Astrocyte (in vitro differentiated cells and primary cell): Measurements from ENCODE around the gene LIMS2. TPM values are rescaled to one million over a fixed set of nuclear protein-coding genes. Genes with fewer than 3 reads are reported as not detected.
A peak's percentile ranks its signal among the peaks of the same experiment; 100 is the strongest.

Experiments used
- DNase-seq: peaks from one replicate; pipeline ENCODE4 v3.0.0-alpha.2; 2010; ENCODE audit warnings: low read depth
- FAIRE-seq: peaks from 2 replicates; lab custom pipeline; 2011; peaks lifted over from hg19 to GRCh38; lab: Jason Lieb, UNC
- H2AFZ ChIP-seq: 2 replicates; pipeline ENCODE4 v1.6.0; 2012; ENCODE audit warnings: low read depth, low read length, inconsistent platforms
- H3K27ac ChIP-seq: 2 replicates; pipeline ENCODE4 v1.5.1; 2011; ENCODE audit warnings: low read depth, low read length, inconsistent platforms
- H3K27me3 ChIP-seq: 2 replicates; pipeline ENCODE4 v1.6.0; 2011; ENCODE audit warnings: low read length, inconsistent platforms; ENCODE audit not compliant: insufficient read depth
- H3K36me3 ChIP-seq: 2 replicates; pipeline ENCODE4 v1.5.1; 2011; ENCODE audit warnings: low read length, inconsistent platforms; ENCODE audit not compliant: insufficient read depth
- H3K4me1 ChIP-seq: 2 replicates; pipeline ENCODE4 v1.5.1; 2011; ENCODE audit warnings: low read length, inconsistent platforms; ENCODE audit not compliant: insufficient read depth
- H3K4me2 ChIP-seq: 2 replicates; pipeline ENCODE4 v1.6.0; 2012; ENCODE audit warnings: low read length, inconsistent platforms
- H3K4me3 ChIP-seq: 2 replicates; pipeline ENCODE4 v1.5.1; 2011; ENCODE audit warnings: low read depth, mild to moderate bottlenecking, low read length, inconsistent platforms; ENCODE audit not compliant: insufficient read depth
- H3K79me2 ChIP-seq: 2 replicates; pipeline ENCODE4 v1.6.0; 2012; ENCODE audit warnings: mild to moderate bottlenecking, low read length, inconsistent platforms; ENCODE audit not compliant: insufficient read depth
- H3K9ac ChIP-seq: 2 replicates; pipeline ENCODE4 v1.6.0; 2012; ENCODE audit warnings: mild to moderate bottlenecking, low read length, inconsistent platforms
- H3K9me3 ChIP-seq: 2 replicates; pipeline ENCODE4 v1.5.1; 2012; ENCODE audit warnings: low read depth, mild to moderate bottlenecking, low read length, inconsistent platforms; ENCODE audit not compliant: insufficient read depth
- H4K20me1 ChIP-seq: 2 replicates; pipeline ENCODE4 v1.6.0; 2012; ENCODE audit warnings: low read length, inconsistent platforms; ENCODE audit not compliant: insufficient read depth
- H3K27ac Mint-ChIP-seq: one replicate; pipeline ENCODE4 v1.8.0; 2021; ENCODE audit warnings: mild to moderate bottlenecking, mixed read lengths; ENCODE audit not compliant: unreplicated experiment
- H3K27me3 Mint-ChIP-seq: one replicate; pipeline ENCODE4 v1.8.0; 2021; ENCODE audit warnings: low read depth, mixed read lengths; ENCODE audit not compliant: unreplicated experiment
- H3K36me3 Mint-ChIP-seq: one replicate; pipeline ENCODE4 v1.8.0; 2021; ENCODE audit warnings: low read depth, mixed read lengths; ENCODE audit not compliant: unreplicated experiment
- H3K4me1 Mint-ChIP-seq: one replicate; pipeline ENCODE4 v1.8.0; 2021; ENCODE audit warnings: low read depth, mixed read lengths; ENCODE audit not compliant: unreplicated experiment
- H3K4me3 Mint-ChIP-seq: one replicate; pipeline ENCODE4 v1.8.0; 2021; ENCODE audit warnings: mild to moderate bottlenecking, moderate library complexity, mixed read lengths; ENCODE audit not compliant: unreplicated experiment
- H3K9me3 Mint-ChIP-seq: one replicate; pipeline ENCODE4 v1.8.0; 2021; ENCODE audit warnings: mild to moderate bottlenecking, mixed read lengths; ENCODE audit not compliant: unreplicated experiment
- CTCF ChIP-seq: IDR thresholded peaks from 2 replicates; pipeline ENCODE4 v1.5.1; 2011; ENCODE audit warnings: low read depth, mild to moderate bottlenecking, inconsistent platforms, low read length, moderate library complexity; ENCODE audit not compliant: insufficient read depth
- EZH2 ChIP-seq: IDR thresholded peaks from 2 replicates; pipeline ENCODE4 v1.6.1; 2012; ENCODE audit warnings: mild to moderate bottlenecking, low read length, inconsistent platforms; ENCODE audit not compliant: insufficient read depth
- total RNA-seq: library from RNA; stranded (reverse); gene quantifications from 2 replicates; pipeline ENCODE4 v1.2.1, GENCODE V29; 2021

The LIMS2 gene
- total RNA-seq, 1 donor from 2014 or later, result 73.3 TPM

DNA sequence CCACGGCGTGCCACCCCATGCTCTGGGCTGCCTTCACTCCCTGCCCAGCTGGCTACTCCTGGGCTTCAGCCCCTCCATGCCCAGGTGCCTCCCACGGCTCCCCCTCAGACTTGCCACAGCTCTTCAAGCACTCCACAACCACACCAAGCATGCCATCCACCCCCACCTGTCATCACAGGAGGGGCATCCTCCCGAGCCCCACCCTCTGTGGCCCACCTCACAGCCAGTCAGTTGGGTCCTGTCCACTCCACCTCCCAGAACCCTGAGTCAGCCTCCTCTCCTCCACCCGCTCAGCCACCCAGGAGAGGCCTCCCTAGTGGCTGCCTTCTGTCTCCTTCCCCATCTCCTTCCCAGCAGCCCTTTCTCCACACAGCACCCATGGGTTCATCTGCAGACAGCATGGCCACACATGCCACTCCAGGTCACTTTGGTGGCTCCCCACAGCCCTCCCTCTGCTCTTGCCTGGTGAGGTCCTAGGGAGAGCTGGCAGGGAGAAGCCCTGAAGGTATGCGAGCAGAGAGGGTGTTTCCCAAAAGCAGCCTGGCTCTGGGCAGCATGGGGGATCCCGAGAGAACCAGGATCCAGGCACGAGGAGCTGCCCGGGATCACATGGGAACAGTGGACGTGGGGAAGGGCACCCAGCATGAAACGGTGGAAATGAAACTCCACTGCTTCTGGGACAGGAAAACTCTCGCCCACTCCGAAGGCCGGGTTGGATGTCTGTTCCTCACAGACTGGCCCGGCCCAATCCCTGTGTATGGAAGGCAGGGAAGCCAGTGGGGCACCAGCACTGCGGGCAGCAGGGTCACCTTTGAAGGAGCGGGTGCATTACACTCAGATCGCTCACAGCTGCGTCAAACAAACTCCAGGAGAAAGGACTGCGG lies 2.7 kb downstream of the LIMS2 start:
- no peak for TF ChIP-seq CTCF
- TF ChIP-seq EZH2, result no peak
- Histone ChIP-seq H3K4me2 (no peak overlapping the region), H3K27me3 (peaks cover 4% of the 10 kb centered on the region), H3K36me3 (no peaks in the 10 kb centered on the region), H3K9ac (no peak overlapping the region), H3K4me3 (no peak overlapping the region), H3K27ac (no peak overlapping the region), H4K20me1 (peaks cover 10% of the 10 kb centered on the region), H3K4me1 (peaks cover 13% of the 10 kb centered on the region), H2AFZ (no peak overlapping the region), H3K9me3 (no peaks in the 10 kb centered on the region), H3K79me2 (peaks cover 7% of the 10 kb centered on the region)
- Mint-ChIP-seq H3K4me3 (peak overlapping the region; percentile 91), H3K9me3 (no peaks in the 10 kb centered on the region), H3K36me3 (peaks cover 6% of the 10 kb centered on the region), H3K4me1 (peaks cover 20% of the 10 kb centered on the region), H3K27ac (no peak overlapping the region), H3K27me3 (peaks cover 12% of the 10 kb centered on the region)
- FAIRE-seq (no peak), DNase-seq (no peak)

DNA sequence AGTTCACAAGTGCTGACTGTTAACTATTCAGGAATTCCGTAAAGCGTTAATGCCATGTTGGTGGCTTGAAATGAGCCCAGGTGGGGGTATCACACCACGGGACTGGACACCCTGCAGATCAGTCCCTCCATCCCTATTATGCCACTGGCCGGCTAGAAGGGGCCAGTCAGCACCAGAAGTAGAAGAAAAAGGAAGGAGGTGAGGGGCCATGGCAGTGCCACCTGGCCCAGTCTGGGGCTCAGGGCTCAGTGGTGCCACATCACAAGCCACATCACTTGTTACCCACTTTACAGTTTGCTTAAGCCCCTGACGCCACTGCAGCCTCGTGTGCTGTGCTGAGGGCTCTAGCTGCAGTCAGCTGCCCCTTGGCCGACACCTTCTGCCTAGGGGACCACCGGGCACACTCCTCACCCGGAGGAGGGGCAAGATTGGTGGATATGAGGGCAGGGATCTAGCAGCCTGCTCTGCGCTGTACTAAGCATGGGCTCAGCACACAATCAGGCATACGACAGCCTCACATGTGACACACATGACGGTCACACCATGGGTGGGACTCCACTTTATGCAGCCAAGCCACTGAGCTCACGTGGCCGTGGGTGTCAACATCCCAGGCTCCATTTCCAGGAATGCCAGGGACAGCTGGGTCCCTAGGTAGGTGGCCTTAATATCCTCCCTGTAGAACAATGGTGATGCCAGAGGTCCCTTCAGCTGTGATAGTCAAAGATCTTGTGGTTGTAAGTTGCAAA lies 3.6 kb downstream of the LIMS2 start:
- Histone ChIP-seq H2AFZ (no peak overlapping the region), H3K4me2 (no peak overlapping the region), H3K27me3 (peaks cover 3% of the 10 kb centered on the region), H3K27ac (no peak overlapping the region), H3K36me3 (no peaks in the 10 kb centered on the region), H3K79me2 (peaks cover 7% of the 10 kb centered on the region), H3K4me3 (no peak overlapping the region), H3K9me3 (no peaks in the 10 kb centered on the region), H3K9ac (no peak overlapping the region), H3K4me1 (peaks cover 13% of the 10 kb centered on the region), H4K20me1 (peaks cover 12% of the 10 kb centered on the region)
- peak overlapping the region; percentile 30 for H3K4me3 Mint-ChIP-seq
- TF ChIP-seq EZH2 (no peak), CTCF (no peak)
- H3K27ac Mint-ChIP-seq, result no peak overlapping the region
- H3K4me1 Mint-ChIP-seq, result peaks cover 20% of the 10 kb centered on the region
- no peak for FAIRE-seq
- no peak for DNase-seq
- H3K9me3 Mint-ChIP-seq, result no peaks in the 10 kb centered on the region
- H3K27me3 Mint-ChIP-seq, result peaks cover 4% of the 10 kb centered on the region
- peaks cover 6% of the 10 kb centered on the region for H3K36me3 Mint-ChIP-seq
